HG02870 (cell line): ENCODE data around the gene PFDN5.
"Not testable (repeated sequence)": the region's sequence is repeated elsewhere in the genome, so short reads cannot be mapped to it uniquely, and the experiment has no call there.

Source experiments
- ATAC-seq: cut with Tn5 transposase; IDR thresholded peaks from one replicate; pipeline ENCODE4 v1.9.1; 2021; ENCODE audit warnings: mild to moderate bottlenecking, moderate library complexity; ENCODE audit not compliant: unreplicated experiment

Gene PFDN5

GRCh38 chr12:53326460-53327185 lies 31.3 kb downstream of the PFDN5 start:
- ATAC-seq, result no peak

- ATAC-seq, result no peak
These were observed 32.2 kb downstream of the PFDN5 start for GRCh38 chr12:53327435-53328042.

- no peak for ATAC-seq
These were observed 32.7 kb downstream of the PFDN5 start for GRCh38 chr12:53328043-53328435.

GRCh38 chr12:53330671-53331070 lies 35.3 kb downstream of the PFDN5 start:
- no peak for ATAC-seq

GRCh38 chr12:53332339-53332738 lies 37.0 kb downstream of the PFDN5 start:
- not testable (repeated sequence) for ATAC-seq

GRCh38 chr12:53332744-53333143 lies 37.4 kb downstream of the PFDN5 start:
- no peak for ATAC-seq

- ATAC-seq, result no peak
These were observed 37.9 kb downstream of the PFDN5 start for GRCh38 chr12:53333289-53333688.

GRCh38 chr12:53333845-53334244 lies 38.5 kb downstream of the PFDN5 start:
- no peak for ATAC-seq

DNA sequence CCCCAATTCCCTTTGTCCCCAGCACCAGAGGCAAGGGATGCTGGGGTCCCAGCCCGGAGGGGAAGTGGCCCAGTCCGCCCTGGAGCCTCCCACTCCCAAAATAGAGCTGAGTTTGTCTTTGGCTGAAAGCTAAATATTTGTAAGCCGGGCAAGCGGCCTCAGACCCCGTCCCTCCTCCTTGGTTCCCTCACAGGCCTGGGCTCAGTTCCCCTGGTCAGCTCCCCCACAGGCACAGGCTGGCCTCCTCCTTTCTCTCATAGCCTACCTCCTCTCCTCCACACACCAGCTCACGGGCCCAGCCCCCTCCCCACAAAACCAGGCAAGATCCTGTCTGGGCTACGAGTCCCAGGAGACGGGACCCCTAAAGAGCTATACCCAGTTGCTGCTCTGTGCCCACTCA lies 39.5 kb downstream of the PFDN5 start:
- no peak for ATAC-seq

DNA sequence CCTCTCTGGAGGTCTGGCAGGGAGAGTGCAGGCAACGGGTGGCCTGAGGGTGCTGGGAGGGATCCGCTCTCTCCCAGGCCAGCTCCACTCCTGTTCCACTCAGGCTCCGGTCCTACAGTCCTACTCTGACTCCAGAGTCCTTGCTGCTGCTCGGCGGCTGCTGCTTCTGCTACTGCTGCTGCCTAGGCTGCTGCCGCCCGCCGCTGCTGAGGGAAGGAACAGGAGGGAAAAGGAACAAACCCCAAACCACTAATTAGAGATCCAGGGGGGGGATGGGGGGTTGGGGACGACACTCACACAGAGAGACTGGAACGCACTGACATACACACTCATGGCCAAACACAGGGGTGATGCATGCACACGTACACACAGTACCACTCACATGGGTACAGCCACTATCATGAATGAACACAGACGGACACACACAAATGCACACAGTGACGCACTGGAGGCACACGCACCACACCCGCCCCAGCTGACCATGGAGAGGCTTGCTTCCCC lies 40.9 kb downstream of the PFDN5 start, which contains the start of gene SP7:
Gene SP7, minus strand, starts transcription at position 174 of the 501 bp plus-strand sequence. CDS start 708 bp downstream, outside the sequence.
- no peak for ATAC-seq

DNA sequence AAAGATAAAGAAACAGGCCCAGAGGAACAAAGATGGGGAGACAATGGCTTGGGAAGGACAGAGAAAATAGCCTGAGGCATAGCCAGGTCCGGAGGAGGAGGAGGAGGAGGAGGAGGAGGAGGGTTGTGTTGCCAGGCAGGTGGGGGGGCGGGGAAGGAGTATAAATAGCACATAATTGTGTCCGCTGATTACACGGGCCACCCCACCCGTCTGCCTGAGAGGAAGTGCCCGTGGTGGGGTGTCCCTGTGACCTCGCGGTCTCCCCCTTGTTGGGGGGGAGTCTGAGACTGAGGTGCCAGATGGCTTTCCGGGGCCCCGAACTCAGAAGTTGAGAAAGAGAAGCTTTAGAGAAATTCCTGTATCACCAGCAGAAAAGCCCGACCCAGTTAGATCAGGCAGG lies 42.7 kb downstream of the PFDN5 start:
- no peak for ATAC-seq

GRCh38 chr12:53338916-53339315 lies 43.6 kb downstream of the PFDN5 start:
- ATAC-seq, result no peak

DNA sequence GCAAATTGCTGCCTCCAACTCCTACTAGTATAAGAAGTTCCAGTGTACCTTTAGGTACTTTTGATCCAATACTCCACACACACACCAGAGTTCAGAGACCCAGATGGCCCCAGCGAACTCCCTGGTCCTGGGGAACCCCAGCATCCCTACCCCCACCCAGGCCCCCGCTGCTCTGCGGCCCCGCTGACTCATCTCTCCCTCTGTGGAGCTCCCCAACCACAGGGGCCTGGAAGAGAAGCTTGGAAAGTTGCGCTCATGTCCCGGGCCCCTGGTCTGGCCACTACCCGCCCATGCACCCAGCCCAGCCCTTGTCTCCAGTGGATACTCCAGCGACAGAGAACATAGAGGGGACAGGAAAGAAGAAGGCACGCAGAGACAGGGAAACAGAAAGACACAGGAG lies 45.1 kb downstream of the PFDN5 start:
- ATAC-seq, result no peak

GRCh38 chr12:53343449-53343848 lies 48.1 kb downstream of the PFDN5 start:
- no peak for ATAC-seq

- ATAC-seq, result no peak
These were observed 48.6 kb downstream of the PFDN5 start for GRCh38 chr12:53343969-53344368.

DNA sequence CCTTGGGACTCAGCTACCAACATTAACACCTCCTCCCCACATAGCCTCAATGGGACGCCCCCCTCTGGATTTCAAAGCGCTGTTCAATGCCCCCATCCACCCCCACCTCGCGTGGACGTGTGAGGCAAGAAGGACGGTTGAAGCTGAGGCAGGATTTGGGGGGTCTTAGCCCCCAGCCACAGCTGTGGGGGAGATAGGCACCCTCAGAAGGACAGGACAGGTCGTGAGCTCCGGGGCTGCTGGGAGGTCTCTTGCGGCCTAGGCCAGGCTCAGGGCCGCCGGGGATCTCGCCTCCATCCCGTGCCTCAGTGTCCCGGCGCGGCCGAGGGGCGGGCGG lies 49.1 kb downstream of the PFDN5 start:
- no peak for ATAC-seq

DNA sequence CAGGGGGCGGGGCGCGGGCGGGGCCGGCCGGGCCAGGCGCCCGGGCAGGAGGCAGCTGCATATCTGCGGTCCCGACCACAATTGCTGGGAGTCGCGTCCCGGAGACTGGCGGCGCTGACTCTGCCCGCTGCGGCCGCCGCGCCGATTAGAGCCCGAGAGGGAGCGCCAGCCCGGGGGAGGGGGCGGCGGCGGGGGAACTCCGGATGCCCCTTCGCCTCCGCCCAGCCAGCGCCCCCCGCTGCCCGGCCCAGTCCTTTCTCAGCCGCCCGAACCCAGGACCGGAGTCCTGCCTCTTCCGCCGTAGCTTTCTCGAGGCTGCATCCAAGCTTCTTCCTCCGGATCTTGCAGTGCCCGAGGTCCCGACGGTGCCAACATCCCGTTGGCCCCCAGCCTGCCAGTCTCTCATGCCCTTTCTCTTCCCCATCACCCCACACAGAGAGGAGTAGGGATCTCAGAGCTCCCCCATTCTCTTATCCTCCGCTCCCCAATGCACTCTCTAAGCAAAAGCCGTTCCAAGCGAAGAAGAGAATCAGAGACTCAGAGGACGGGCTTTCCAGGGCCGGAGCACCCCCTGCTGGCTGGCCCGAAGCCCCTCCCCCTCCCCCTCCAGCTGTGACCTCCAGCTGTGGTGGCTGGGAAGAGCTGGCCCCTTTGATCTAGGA lies 49.6 kb downstream of the PFDN5 start:
- peak; percentile 68 for ATAC-seq

GRCh38 chr12:53345486-53346188 lies 50.3 kb downstream of the PFDN5 start:
- no peak for ATAC-seq

GRCh38 chr12:53346491-53346890 lies 51.1 kb downstream of the PFDN5 start:
- no peak for ATAC-seq

GRCh38 chr12:53347905-53348304 lies 52.6 kb downstream of the PFDN5 start:
- ATAC-seq, result no peak
